UCSD-AML1 (cell line): ENCODE data around the gene NOL4L.
"Not testable (repeated sequence)": the region's sequence is repeated elsewhere in the genome, so short reads cannot be mapped to it uniquely, and the experiment has no call there.

Experiments used
- DNase-seq: peaks from one replicate; lab custom pipeline; 2025; ENCODE audit not compliant: unreplicated experiment; lab: John Stamatoyannopoulos, UW

NOL4L gene

DNA sequence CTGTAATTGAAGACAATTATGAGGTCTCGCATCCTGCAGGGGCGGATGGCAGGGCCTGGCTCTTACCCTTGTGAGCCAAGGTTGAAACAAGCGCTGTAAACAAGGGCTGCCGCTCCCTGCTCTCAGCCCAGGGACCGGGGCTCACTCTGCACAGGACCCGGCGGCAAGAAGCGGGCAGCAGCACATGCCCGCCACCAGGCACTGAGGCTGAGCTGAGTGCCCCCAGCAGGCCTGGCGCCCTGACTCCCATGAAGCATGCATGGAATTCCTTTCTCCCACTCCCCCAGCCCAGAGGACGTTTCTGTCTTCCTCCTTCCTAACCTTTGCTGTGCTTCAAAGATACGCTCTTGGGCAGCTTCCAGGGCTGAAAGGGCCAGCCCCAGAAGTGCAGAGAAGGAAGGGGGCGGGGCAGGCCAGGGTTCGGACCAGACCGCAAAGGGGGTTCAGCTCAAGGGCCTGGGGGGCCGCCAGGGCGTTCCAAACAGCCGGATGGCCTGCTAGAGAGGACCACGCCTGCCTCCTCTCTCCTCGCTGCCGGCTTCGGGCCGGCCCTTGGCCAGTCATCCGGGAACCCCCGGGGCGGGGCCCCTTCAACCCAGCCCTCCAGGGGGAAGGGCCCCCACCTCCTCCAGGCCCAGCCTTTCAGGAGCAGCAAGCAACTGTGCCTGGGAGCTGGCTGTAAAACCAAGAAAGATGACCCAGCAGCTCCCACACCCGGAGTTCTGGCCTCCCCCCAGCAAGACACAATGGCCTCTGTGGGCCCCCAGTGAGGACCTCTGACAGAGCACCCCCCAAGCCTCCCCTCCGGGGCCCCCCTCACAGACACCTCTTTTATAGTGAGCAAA is 109.9 kb downstream of the NOL4L start:
- DNase-seq = peak; percentile 88

DNA sequence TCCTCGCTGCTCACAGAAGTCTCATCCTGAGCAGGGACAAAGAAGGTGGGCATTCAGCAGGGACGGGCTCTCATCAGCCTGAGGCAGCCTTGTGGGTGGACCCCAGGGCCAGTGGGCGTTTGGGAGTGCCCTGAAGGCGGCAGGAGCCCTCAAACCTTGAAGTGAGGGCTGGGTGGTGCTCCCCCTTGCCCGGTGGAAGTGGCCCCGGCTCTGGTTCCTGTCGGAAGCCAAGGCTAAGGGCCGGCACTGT is 110.5 kb downstream of the NOL4L start:
- DNase-seq = no peak

DNA sequence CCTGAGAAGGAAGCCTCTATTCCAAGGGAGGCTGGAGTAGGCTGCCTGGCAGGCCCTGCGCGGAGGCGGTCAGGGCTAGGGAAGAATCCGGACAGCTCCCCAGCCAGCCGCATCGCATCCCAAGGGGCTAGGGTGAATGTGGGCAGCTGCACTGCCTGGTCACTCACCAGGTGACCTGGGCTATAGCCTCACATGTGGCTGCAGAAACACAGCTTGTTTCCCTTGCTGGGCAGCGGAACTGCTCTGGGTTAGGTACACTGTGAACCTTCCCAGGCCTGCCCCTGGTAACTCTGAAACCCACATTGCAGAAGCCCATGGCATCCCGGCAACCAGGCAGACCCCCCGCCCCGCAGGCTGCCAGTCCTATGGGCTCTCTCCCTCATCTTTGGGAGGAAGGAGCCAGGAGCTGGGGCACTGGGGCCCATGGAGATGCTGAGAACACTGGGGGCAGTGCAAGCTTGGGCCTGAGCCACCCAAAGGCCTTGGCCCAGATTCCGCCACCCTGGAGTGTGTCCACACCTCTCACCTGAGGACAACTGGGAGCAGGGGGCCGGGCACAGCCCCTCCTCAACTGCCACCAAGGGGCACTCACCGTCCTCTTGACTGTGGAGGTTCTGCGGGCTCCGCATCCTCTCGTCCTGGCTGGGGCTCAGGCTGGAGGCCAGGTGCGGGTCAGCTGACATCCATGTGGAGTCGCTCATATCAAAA is 111.0 kb downstream of the NOL4L start:
- no peak for DNase-seq

DNA sequence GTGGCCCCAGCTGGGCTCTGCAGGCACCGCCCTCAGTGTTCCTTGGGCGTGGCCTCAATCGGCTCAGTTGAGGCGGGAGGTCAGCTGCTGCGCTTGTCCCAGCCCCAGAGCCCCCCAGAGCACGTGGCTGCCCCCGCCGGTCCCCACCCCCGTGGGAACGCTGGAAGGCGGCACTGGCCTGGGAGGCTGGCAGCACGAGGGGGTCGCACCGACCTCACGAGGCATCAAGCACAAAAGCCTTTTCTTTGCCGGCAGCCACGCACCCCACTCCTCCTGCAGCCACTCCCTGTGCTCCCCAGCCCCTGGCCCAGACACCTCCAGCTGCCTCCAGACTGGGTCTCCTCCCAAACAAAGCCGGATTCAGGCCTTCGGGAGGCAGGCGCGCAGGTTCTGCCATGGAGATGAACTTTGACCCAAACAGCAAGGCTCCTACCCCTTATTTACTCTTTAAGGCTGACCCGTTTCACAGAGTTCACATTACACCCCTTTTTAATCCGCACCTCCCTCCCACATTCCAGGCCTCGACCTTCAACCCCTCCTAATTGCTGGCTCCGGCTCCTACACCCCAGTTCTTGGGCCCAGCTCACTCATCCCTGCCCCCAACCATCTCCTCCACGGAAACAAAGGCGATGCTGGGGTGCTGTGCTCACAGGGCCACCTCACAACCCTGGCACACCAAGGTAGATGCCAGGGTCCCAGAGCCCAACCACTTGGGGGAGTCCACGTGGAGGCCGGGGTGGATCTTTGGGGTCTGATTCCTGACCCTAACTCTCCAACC is 111.7 kb downstream of the NOL4L start:
- no peak for DNase-seq

DNA sequence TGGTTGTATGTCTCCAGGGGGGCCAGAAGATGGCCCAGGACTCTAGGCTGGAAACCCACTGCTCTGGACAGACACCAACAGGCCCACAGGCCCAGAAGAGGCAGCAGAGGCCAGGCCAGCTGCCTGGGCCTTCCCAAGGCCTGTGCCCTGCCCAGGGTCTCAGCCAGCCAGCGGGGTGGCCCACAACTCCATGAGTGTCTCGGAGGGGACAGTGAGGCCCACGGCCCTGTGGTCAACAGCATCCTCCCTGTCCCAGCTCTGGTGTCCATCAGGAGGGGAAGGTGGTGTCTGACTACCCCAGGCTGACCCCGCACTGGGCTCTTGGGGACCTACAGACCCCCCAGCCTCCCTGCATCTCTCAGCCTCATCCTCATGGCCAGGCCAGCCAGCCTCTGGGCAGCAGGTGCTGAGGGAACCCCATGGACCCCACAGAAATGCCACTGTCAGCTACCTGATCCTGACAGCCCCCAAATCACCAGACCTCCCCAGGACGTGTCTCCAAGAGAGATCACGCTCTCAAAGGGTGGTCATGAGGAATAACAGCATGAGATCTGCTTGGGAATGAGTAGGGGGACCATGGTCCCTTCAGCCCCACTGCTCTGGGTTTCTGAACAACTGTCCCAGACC is 112.4 kb downstream of the NOL4L start:
- no peak for DNase-seq

DNA sequence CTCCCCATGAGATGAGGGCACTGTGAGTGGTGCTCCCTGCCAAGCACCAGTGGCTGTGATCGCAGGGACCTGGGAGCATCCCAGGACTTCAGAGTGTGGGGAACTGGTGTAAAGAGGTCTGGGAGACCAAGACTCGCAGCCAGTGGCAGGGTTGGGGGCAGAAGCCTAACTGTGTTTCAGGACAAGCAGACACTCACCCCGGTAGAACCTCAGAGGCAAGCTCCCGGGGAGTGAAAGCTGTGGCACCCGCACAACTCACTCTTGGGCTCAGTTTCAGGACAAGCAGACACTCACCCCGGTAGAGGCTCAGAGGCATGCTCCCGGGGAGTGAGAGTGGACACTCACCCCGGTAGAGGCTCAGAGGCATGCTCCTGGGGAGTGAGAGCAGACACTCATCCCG is 114.2 kb downstream of the NOL4L start:
- no peak for DNase-seq

DNA sequence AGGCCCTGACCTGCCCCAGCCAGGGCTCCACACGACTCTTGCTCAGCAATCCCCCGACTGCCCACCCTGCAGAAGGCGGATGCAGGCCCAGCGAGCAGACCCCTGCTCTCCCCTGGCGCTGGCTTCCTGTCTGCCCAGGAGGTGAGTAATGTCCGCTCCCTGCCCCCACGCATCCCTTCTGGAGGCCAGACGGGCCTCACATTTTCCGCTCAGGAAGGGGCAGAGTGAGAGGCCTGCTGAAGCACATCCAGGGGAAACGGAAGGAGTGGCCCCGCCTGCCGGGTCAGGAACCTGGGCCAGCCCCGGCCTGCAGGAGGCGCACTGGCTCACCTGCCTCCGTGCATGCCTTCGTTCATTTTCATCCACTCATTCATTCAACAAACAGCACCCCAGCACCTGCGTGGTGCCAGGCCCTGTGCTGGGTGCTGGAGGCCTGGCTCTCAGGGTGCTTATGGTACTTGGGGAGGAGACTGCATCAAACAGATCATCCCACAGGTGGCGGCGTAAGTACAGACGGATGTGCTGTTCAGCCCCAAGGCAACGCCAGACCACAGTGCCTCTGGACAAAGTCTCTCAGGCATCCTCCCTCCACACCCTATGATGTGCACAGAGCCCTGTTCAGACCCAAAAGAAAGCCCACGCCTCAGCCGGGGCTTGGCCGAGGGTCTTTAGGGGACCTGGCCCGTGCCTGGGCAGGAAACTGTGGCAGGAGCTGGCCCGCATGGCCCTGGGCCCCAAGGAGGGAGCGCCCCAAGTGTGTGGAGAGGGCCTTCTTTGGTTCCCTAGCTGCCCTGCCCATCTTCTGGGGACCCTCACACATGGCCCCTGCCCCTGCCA is 114.9 kb downstream of the NOL4L start:
- peak; percentile 94 for DNase-seq

DNA sequence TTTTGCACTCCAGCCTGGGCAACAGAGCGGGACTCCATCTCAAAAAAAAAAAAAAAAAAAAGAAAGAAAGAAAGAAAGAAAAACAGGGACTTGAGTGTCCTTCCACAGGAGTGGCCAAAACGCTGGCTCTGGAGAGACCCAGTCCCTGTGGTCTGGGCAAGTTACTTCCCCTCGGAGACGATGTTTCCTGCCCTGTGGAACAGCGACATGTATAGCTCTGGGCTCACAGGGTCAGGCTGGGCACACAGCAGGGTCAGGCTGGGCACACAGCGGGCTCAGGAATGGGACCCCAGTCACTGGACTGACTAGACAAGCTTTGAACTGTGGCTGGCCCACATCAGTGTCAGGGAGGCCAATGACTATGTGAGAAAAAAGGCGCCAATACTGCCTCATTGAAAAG is 116.3 kb downstream of the NOL4L start:
- DNase-seq = peak; percentile 54

DNA sequence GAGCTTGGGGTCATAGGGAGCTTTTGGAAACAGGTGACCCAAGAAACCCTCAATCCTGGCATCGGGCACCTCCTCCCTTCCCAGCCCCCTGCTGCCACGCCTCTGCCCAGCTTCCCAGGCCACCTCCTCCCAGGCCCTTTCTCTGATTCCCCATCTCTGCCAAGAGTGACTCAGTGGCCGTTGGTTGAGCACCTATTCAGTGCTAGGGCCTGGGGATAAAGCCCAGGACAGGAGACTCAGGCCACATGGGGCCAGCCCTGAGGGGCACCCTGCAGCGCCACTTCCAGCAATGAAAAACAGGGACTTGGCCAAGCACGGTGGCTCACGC is 116.9 kb downstream of the NOL4L start:
- no peak for DNase-seq

DNA sequence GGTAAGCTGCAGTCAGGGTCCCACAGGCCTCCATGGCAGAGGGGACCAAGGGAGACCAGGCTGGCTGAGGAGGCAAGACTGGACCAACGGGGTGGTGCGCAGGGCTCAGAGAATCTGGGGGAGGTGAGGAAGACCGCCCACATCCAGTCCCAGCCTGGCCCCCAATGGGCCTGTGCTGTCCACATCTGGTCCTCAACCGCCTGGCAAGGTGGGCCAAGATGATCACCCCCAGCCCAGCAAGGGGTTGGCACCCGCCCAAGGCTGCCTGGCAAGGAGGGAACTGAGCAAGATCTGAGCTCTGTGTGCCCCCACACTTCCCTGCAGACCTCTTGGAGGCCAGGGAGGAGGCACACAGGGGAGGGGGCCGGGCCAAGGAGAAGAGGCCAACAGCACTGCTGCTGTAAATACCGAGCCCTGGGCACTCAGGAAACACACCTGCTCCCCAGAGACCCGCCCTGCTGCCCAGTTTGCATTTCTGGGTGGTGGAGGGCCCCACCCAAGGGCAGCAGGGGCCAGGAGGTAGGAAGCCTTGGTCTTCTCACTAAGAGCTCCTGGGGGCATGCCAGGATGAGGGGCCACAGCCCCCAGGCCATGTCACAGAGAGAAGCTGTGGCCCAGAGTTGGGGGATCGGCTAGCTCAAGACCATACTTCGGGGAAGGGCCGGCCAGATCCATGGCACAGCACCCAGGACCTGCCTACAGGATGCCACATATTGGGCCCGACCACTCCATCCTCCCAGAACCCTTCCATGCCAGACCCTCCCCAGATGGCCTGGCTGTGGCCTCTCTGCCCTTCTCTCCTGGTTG is 117.4 kb downstream of the NOL4L start:
- DNase-seq = no peak

DNA sequence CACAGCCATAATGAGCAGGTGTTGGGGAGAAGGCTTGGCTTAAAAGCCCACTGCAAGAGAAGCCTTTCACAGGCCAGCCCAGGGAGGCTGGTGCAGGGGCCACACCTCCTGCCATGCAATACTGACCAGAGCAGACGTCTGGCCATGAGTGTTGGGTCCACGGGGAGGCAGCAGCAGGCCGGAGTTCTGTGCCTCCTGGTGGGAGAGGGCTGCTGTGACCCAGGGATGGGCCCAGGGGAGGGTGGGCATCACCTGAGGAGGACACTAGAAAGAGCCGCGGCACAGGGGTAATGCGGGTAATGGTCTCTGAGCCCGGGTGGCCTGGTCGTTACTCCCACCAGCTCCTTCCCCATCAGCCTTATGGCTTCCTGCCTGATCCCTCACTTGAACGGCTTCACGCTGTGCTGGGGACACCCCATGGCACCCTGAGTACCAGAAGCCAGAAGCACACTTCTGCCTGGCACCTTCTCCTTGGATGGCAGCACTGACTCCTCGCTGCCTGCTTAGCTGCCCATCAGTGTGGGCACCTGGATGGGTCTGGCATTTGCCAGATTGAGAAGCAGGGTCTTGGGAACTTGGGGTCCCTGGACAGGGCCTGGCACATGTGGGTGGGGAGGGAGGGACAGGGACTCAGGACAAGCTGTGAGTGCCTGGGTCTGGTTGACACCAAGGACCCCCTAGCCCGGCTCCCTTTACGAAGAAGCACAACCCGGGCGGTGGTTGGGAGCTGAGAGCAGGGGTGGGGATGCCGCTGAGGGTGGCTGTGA is 118.2 kb downstream of the NOL4L start:
- DNase-seq = no peak

DNA sequence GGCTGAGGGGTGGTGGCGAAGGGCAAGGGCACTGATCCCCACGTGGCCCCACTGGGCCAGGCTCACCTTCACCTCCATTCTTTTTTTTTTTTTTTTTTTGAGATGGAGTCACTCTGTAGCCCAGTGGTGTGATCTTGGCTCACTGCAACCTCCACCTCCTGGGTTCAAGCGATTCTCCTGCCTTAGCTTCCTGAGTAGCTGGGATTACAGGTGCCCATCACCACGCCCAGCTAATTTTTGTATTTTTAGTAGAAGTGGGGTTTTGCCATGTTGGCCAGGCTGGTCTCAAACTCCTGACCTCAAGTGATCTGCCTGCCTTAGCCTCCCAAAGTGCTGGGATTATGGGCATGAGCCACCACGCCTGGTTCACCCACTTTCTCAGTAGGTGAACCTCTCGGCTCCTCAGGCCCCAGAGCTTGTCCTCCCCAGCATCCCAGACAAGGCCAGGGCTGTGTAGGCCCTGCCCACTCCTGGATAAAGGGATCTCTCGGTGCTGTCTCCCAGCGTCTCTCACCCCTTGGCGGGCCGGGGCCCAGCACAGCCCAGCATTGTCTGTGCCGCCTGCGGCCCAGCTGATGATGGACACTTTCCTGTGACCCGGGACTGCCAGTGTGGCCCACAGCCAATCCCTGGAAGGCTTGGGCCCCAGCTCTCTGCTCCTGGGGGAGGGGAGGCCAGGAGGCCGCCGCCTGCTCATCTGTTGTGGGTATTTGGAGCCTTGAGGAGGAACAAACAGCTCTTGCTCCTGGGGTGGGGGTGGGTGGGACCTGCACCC is 119.0 kb downstream of the NOL4L start:
- not testable (repeated sequence) for DNase-seq

DNA sequence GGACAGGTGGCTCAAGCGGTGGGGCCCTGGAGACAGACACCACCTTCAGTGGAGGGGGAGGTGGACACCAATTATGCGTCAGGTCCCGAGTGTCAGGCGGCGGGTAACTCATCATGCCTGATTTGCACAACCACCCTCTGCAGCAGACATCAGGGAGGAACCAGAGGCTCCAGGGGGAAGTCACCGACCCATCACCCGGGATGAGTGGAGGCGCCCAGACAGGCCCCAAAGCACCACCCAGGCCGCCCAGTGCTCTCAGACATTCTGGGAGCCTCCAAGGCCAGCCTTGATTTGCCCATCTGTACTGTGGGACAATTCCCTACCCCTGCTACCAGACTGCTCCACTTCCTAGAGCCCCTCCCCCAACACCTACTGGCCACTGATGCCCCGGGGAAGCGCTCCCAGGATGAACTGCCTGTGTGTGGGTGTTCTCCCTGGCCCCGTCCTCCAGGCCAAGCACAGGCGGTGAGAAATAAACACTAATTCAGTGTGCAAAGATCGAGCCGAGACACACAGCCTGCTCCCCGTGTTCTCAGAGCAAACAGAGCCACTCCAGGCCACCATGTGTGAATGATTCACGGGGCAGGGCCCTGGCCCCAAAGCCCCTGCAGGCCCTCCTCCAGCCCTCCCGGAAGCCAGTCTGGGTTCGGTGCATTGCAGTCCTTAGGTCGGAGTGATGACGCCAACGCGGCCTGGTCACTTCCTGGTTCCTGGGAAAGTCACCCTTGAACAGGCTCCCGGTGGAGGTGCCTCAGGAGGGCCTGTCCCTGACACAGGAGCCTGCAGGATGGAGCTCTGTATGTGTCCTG is 119.8 kb downstream of the NOL4L start:
- DNase-seq = no peak

DNA sequence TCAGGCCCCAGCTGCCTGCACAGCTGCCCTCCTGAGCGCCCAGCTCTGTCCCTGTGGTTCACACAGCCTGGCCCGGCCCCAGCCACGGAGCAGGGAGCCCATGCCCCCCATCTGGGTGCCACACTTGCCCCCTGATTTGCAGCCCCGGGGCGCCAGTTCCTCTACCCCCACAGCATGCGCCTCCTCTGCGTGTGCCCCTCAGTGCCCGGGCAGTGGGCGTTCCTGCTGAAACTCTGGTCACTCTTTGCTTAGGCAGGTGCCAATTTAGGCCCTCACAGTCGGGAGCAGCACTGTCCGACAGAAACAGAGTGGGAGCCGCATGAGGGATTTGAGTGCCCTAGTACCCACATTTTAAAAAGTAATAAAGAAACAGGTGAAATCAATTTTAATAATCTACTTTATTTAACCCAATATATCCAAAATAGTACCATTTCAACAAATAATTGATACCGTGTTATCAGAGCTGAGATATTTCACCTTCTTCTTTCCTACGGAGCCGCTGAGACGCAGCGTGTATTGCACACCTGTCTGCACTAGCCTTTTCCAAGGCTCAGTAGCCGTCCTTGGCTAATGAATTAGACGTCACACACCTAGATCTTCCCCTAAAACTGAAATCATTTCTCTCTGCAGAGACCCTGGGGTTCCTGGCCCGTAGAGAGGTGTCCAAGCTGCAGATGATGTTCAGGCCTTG is 120.6 kb downstream of the NOL4L start:
- DNase-seq = no peak

DNA sequence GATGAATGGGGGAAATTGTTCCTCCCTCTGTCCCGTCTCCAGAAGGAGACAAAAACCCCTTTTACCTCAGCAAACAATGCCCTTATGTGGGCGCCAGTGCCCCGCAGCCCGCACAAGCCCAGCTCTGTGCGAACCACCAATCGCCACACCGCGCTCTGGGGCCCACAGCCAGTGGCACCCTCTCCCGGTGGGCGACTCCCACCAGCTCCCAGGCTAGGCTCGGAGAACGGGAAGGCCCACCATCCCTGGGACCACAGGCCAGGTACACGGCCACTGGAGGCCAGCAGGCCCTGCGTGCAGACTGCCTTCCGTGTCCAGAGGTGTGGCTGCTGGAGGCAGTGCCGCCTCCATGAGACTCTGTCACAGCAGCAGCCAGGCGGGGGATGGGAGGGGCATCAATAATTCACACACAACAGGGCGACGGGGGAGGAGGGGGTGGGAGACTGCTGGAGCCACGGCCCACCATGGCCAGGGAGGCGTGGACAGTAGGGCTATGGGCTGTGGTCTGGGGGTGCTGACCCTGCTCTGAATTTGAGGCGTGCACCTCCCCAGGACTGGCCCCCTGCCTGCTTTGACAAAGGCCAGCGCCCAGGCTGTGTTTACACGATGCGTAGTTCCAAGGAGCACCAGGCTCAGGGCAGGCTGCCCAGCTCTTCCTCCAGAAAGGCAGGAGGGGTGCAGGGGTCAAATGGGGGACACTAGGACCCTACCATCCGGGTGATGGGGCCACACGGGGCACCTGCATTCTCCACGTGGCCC is 121.3 kb downstream of the NOL4L start:
- DNase-seq = no peak

DNA sequence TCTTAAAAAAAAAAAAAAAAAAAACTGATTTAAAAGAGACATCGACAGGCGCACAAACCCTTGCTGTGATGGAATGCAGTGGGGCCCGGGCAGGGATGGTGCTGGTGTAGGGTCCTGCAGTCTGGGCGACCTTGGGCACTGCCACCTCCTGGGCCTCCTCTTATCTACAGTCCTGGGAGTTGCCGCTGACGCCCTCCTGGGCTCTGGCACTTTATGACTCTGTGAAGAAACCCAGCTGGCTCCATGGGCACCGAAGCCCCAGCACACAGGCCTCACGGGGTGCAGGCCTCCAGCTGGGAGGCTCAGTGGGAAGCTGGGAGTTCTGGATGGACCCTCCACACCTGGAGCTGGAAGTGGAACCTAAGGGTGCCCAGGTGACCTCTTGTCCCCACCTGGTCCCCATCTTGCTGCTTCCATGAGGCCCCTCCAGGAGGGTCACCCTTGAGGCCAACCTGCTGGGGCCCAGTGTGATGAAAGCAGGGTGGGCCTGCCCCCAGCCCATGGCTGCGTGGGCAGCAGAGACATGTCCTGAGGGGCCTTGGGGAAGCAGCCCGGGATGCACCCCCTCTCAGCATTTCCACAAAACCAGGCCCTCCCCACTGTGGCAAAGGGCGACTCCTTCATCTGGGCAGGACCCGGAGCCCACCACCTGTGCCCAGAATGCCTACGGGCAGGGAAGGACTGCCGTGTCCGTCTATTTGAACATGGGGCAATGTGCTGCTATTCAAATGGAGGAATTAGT is 122.1 kb downstream of the NOL4L start:
- DNase-seq = no peak
